IMR-90 (cell line): ENCODE measurements around the gene ANKFY1. TPM values are rescaled to one million over a fixed set of nuclear protein-coding genes. Genes with fewer than 3 reads are reported as not detected.
A peak's percentile ranks its signal among the peaks of the same experiment; 100 is the strongest.

Source experiments
- ATAC-seq: fragments of 200-7000 bp; cut with Tn5 transposase; 2 replicates; pipeline ENCODE4 v1.9.1; 2020; ENCODE audit warnings: low read depth, mild to moderate bottlenecking, moderate library complexity
- BruUV-seq: library from RNA; stranded (reverse); fragments of 400-500 nt; replicated peaks from 2 replicates; lab custom pipeline; 2021; lab: Mats Ljungman, UMichigan
- CTCF ChIA-PET: fragments of 300-600 bp; formaldehyde crosslinking; extraction: SDS; loops from one replicate; lab custom pipeline; 2021; ENCODE audit warnings: antibody characterized with exemption; lab: Yijun Ruan, JAX
- POLR2A ChIA-PET: fragments of 300-600 bp; sonication (Branson Sonifier 250); formaldehyde crosslinking; loops from one replicate; lab custom pipeline; 2022; ENCODE audit warnings: antibody characterized with exemption; ENCODE audit not compliant: unreplicated experiment; lab: Charles Lee
- DNase-seq: peaks from one replicate; pipeline ENCODE4 v3.0.0; 2013
- H2AFZ ChIP-seq: replicated peaks from 2 replicates; pipeline ENCODE3; 2013; ENCODE audit warnings: low read length, mild to moderate bottlenecking; ENCODE audit not compliant: poor library complexity
- H2AK5ac ChIP-seq: 2 replicates; pipeline ENCODE4 v1.6.1; 2013; ENCODE audit warnings: low read depth, low read length, inconsistent platforms
- H2AK9ac ChIP-seq: replicated peaks from 2 replicates; pipeline ENCODE3; 2013; ENCODE audit warnings: mild to moderate bottlenecking, low read depth, low read length, moderate library complexity; ENCODE audit not compliant: poor library complexity
- H2BK120ac ChIP-seq: 2 replicates; pipeline ENCODE4 v1.6.1; 2013; ENCODE audit warnings: low read depth, low read length, inconsistent platforms
- H2BK15ac ChIP-seq: 3 replicates; pipeline ENCODE4 v1.6.1; 2013; ENCODE audit warnings: low read depth, low read length, inconsistent platforms
- H2BK20ac ChIP-seq: 2 replicates; pipeline ENCODE4 v1.6.1; 2013; ENCODE audit warnings: low read depth, mild to moderate bottlenecking, inconsistent platforms, low read length, moderate library complexity
- H2BK5ac ChIP-seq: 2 replicates; pipeline ENCODE4 v1.6.1; 2013; ENCODE audit warnings: mild to moderate bottlenecking, low read depth, low read length, inconsistent platforms; ENCODE audit not compliant: poor library complexity, severe bottlenecking
- H3K14ac ChIP-seq: replicated peaks from 2 replicates; pipeline ENCODE4 v1.6.1; 2013; ENCODE audit warnings: low read depth, low read length, inconsistent platforms
- H3K18ac ChIP-seq: 2 replicates; pipeline ENCODE4 v1.6.1; 2013; ENCODE audit warnings: low read depth, low read length, control low read depth
- H3K23ac ChIP-seq: 2 replicates; pipeline ENCODE4 v1.6.1; 2013; ENCODE audit warnings: low read depth, low read length, inconsistent platforms
- H3K27ac ChIP-seq: 2 replicates; pipeline ENCODE4 v1.5.1; 2013; ENCODE audit warnings: mild to moderate bottlenecking, control low read depth, low read length; ENCODE audit not compliant: insufficient read depth
- H3K27me3 ChIP-seq: 2 replicates; pipeline ENCODE4 v1.6.1; 2013; ENCODE audit warnings: low read length; ENCODE audit not compliant: control insufficient read depth, insufficient read depth
- H3K36me3 ChIP-seq: 2 replicates; pipeline ENCODE4 v1.6.1; 2013; ENCODE audit warnings: low read length, mixed read lengths; ENCODE audit not compliant: control insufficient read depth, insufficient read depth
- H3K4ac ChIP-seq: 2 replicates; pipeline ENCODE4 v1.6.1; 2013; ENCODE audit warnings: low read depth, low read length, inconsistent platforms
- H3K4me1 ChIP-seq: 2 replicates; pipeline ENCODE4 v1.6.1; 2013; ENCODE audit warnings: low read length, mixed read lengths; ENCODE audit not compliant: control insufficient read depth, insufficient read depth
- H3K4me2 ChIP-seq: 2 replicates; pipeline ENCODE4 v1.6.1; 2013; ENCODE audit warnings: low read depth, mild to moderate bottlenecking, control low read depth, low read length, moderate library complexity
- H3K4me3 ChIP-seq: 2 replicates; pipeline ENCODE4 v1.5.1; 2013; ENCODE audit warnings: low read depth, mild to moderate bottlenecking, control low read depth, low read length, moderate library complexity; ENCODE audit not compliant: insufficient read depth
- H3K56ac ChIP-seq: 2 replicates; pipeline ENCODE4 v1.6.1; 2013; ENCODE audit warnings: low read length, inconsistent platforms; ENCODE audit not compliant: insufficient read depth; ENCODE audit errors: extremely low read depth
- H3K79me1 ChIP-seq, 2 experiments: 2 replicates each; pipeline ENCODE4 v1.6.1; 2013; ENCODE audit warnings: low read length in 2 of 2, inconsistent platforms in 1 of 2, low read depth in 1 of 2
- H3K9ac ChIP-seq: 2 replicates; pipeline ENCODE4 v1.6.1; 2013; ENCODE audit warnings: low read depth, low read length, control low read depth
- H3K9me1 ChIP-seq: 2 replicates; pipeline ENCODE4 v1.6.1; 2013; ENCODE audit warnings: low read length, inconsistent platforms; ENCODE audit not compliant: insufficient read depth
- H3K9me3 ChIP-seq: 2 replicates; pipeline ENCODE4 v1.6.1; 2013; ENCODE audit warnings: low read length; ENCODE audit not compliant: control insufficient read depth, insufficient read depth
- H4K20me1 ChIP-seq: 2 replicates; pipeline ENCODE4 v1.6.1; 2013; ENCODE audit warnings: low read length, inconsistent platforms; ENCODE audit not compliant: insufficient read depth
- H4K5ac ChIP-seq: 2 replicates; pipeline ENCODE4 v1.6.1; 2013; ENCODE audit warnings: mild to moderate bottlenecking, low read depth, low read length, control low read depth
- H4K8ac ChIP-seq, 2 experiments: 2 replicates each; pipeline ENCODE4 v1.6.1; 2013; ENCODE audit warnings: low read depth in 2 of 2, low read length in 2 of 2, control low read depth in 1 of 2, inconsistent platforms in 1 of 2
- H4K91ac ChIP-seq: 2 replicates; pipeline ENCODE4 v1.6.1; 2013; ENCODE audit warnings: low read depth, low read length, inconsistent platforms; ENCODE audit not compliant: insufficient read depth
- BHLHE40 ChIP-seq: fragments of 150-350 bp; IDR thresholded peaks from 2 replicates; pipeline ENCODE4 v1.6.1; 2016; ENCODE audit warnings: mild to moderate bottlenecking, low read depth, low read length
- CEBPB ChIP-seq: IDR thresholded peaks from 2 replicates; pipeline ENCODE4 v1.6.1; 2012; ENCODE audit warnings: low read depth, low read length, improper control_type of control experiment
- FOS ChIP-seq: fragments of 150-350 bp; IDR thresholded peaks from 2 replicates; pipeline ENCODE4 v1.6.1; 2016; ENCODE audit warnings: low read depth, low read length
- NFE2L2 ChIP-seq: fragments of 150-350 bp; IDR thresholded peaks from 2 replicates; pipeline ENCODE4 v1.6.1; 2016; ENCODE audit warnings: low read depth, mild to moderate bottlenecking, low read length
- POLR2A ChIP-seq: IDR thresholded peaks from 2 replicates; pipeline ENCODE4 v1.6.1; 2012; ENCODE audit warnings: mild to moderate bottlenecking, low read depth, low read length
- RAD21 ChIP-seq: IDR thresholded peaks from 2 replicates; pipeline ENCODE4 v1.6.1; 2012; ENCODE audit warnings: low read length, improper control_type of control experiment
- RCOR1 ChIP-seq: IDR thresholded peaks from 2 replicates; pipeline ENCODE4 v1.6.1; 2012; ENCODE audit warnings: mild to moderate bottlenecking, low read length, improper control_type of control experiment; ENCODE audit not compliant: insufficient replicate concordance
- RFX5 ChIP-seq: IDR thresholded peaks from 2 replicates; pipeline ENCODE4 v1.8.0; 2012; ENCODE audit warnings: low read depth, mild to moderate bottlenecking, low read length, moderate library complexity
- SMC3 ChIP-seq: fragments of 150-350 bp; IDR thresholded peaks from 2 replicates; pipeline ENCODE4 v1.6.1; 2016; ENCODE audit warnings: low read depth, mild to moderate bottlenecking, antibody characterized with exemption, low read length, moderate library complexity
- WGBS, 2 experiments: methylation state at CpG; one replicate each; pipeline versions ENCODE4 v1.1.5 to v1.1.7; 2013; ENCODE audit warnings: missing lambda C conversion rate in 2 of 2; ENCODE audit not compliant: insufficient read length in 1 of 2; ENCODE audit errors: extremely low coverage in 2 of 2; 5-methylcytosine and 5-hydroxymethylcytosine counted together
- dilution Hi-C: fragments of 300-500 bp; cut with HindIII; formaldehyde crosslinking; loops from one replicate; pipeline ENCODE4 v1.14.3; 2018; ENCODE audit warnings: low sequenced_read_pairs; ENCODE audit not compliant: unreplicated experiment
- in situ Hi-C: fragments of 300-500 bp; cut with MboI; formaldehyde crosslinking; loops from 3 replicates; pipeline ENCODE4 v1.14.3; 2019; ENCODE audit warnings: low sequenced_read_pairs, inconsistent platforms, mixed read lengths
- intact Hi-C: fragments of 100-400 bp; cut with micrococcal nuclease; formaldehyde crosslinking; loops from 2 replicates; pipeline ENCODE4 v1.10.0; 2022
- polyA plus RNA-seq, 3 experiments: library from polyadenylated mRNA; depleted of rRNA; stranded (reverse); fragments of >200 nt; gene quantifications; 2 replicates each; pipeline ENCODE4 v1.2.3, GENCODE V29; 2012; ENCODE audit warnings: low replicate concordance in 1 of 3
- total RNA-seq: library from RNA; depleted of rRNA; stranded (reverse); fragments of >200 nt; gene quantifications from 2 replicates; pipeline ENCODE4 v1.2.3, GENCODE V29; 2012

The ANKFY1 gene
- total and polyA plus RNA-seq, 2 of the 4 experiments (the other 2 are of a cell fraction), result 32.3 to 48.9 TPM

DNA sequence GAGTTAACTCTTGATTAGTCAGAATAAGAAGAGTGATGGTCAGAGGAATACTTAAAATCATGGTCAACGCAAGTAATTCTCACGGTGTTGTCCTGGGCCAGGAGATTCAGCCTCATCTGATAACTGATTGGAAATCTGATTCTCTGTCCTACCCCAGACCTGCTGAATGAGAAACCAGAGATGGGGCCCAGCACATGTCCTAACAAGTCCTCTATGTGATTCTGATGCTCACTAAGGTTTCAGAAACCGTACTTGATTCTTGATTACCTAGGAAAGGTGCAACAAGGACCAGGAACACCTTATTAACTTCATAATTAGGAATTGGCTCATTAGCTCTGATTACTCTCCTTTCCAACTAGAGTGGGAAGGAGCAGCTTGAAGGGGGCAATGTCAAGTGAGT lies 44.5 kb downstream of the ANKFY1 start:
- CTCF ChIA-PET, result no interaction called here
- H4K91ac ChIP-seq, result no peak overlapping the region
- no TSS peak for BruUV-seq

More for the DNA sequence above, 44.5 kb downstream of the ANKFY1 start:
- H2BK120ac ChIP-seq, result no peak overlapping the region; the same call in 1 of the 2 replicates
- no peaks in the 10 kb centered on the region for H4K20me1 ChIP-seq
- no peak overlapping the region; the same call in 1 of the 2 replicates for H3K4ac ChIP-seq
- no peak overlapping the region for H2AK9ac ChIP-seq
- TF ChIP-seq SMC3 (no peak), CEBPB (no peak), RFX5 (no peak), RCOR1 (no peak), FOS (no peak), POLR2A (no peak), NFE2L2 (no peak), RAD21 (no peak), BHLHE40 (no peak)
- no peak overlapping the region for H3K4me2 ChIP-seq
- H3K27ac ChIP-seq, result peak overlapping the region; percentile 26; the same call in 1 of the 2 replicates
- no peak overlapping the region for H3K23ac ChIP-seq
- no peak for ATAC-seq
- peak overlapping the region; percentile 77; the same call in 1 of the 2 replicates for H4K5ac ChIP-seq
- POLR2A ChIA-PET, result no interaction called here
- H3K18ac ChIP-seq, result peak overlapping the region; percentile 64; the same call in 1 of the 2 replicates
- DNase-seq, result no peak
- H2AK5ac ChIP-seq, result no peak overlapping the region
- no peaks in the 10 kb centered on the region for H3K27me3 ChIP-seq
- no peak overlapping the region for H3K9ac ChIP-seq
- peak overlapping the region in 1 of 2 experiments; percentile 80; a peak in 2 of 4 replicates for H4K8ac ChIP-seq
- no peak overlapping the region for H3K56ac ChIP-seq
- no peaks in the 10 kb centered on the region for H3K9me3 ChIP-seq
- no peak overlapping the region for H2AFZ ChIP-seq
- H3K4me3 ChIP-seq, result no peak overlapping the region
- peaks cover 5 to 26% of the 10 kb centered on the region in 2 experiments; a peak in 3 of 4 replicates for H3K79me1 ChIP-seq
- H2BK5ac ChIP-seq, result peak overlapping the region; percentile 25
- peaks cover 2% of the 10 kb centered on the region; the same call in 1 of the 2 replicates for H3K4me1 ChIP-seq
- dilution Hi-C loops (no loop called here), in situ Hi-C loops (no loop called here), intact Hi-C loops (loop anchor here (5.0 kb wide), 1 partner anchor 43 kb away; the partner anchor contains the start of gene ANKFY1)
- no peak overlapping the region for H2BK15ac ChIP-seq
- WGBS, 2 experiments, result no CpG with 5 or more reads among the region's 3 CpGs
- H2BK20ac ChIP-seq, result no peak overlapping the region
- 0 out of 2 replicates have a peak, but pooled peaks cover 5% of the 10 kb centered on the region for H3K9me1 ChIP-seq
- no peak overlapping the region; the same call in 1 of the 2 replicates for H3K14ac ChIP-seq
- peaks cover 11% of the 10 kb centered on the region for H3K36me3 ChIP-seq
